NCI-H128 (cell line): ENCODE measurements around the gene HES7.
A peak's percentile ranks its signal among the peaks of the same experiment; 100 is the strongest.
"Not testable (repeated sequence)": the region's sequence is repeated elsewhere in the genome, so short reads cannot be mapped to it uniquely, and the experiment has no call there.

Experiments
- DNase-seq: peaks from one replicate; lab custom pipeline; 2025; ENCODE audit not compliant: unreplicated experiment; lab: John Stamatoyannopoulos, UW

Gene HES7

DNA sequence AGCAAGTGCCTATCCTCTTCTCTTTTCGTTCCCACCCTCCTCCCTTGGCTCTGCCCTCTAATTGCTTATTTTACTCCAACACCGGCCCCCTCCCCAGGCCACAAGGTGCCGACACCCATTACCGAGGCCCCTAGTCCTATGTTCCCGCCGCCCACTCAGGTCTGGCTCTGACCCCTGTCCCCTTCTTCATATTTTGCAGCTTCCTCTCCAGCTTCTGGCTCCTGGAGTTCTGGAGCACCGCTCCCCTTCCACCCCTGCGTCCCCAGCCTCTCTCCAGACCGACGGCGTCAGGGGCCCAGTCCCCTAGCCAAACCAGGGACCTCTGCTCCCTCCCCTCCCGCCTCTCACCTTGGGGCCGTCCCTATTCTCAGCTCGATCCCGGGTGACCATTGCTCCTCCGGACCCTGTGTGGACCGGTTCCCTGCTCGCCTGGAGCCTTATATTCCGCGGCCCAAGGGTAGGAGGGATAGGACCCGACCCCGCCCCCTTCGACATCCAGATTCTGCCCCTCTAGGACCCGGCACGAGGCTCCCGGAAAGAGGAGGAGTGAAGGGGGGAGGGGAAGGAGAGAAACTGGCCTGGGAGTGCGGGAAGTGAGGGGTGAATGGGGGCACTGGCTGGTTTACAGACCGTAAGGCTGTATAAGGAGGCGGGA, at the start of gene HES7:
Gene HES7 (minus strand): TSS at position 412 of the 655 bp plus-strand sequence. CDS start 22 bp downstream, at position 390.
- DNase-seq: no peak

- DNase-seq: peak; percentile 76
These were observed 49.4 kb upstream of the HES7 start for GRCh38 chr17:8173056-8173870.

DNA sequence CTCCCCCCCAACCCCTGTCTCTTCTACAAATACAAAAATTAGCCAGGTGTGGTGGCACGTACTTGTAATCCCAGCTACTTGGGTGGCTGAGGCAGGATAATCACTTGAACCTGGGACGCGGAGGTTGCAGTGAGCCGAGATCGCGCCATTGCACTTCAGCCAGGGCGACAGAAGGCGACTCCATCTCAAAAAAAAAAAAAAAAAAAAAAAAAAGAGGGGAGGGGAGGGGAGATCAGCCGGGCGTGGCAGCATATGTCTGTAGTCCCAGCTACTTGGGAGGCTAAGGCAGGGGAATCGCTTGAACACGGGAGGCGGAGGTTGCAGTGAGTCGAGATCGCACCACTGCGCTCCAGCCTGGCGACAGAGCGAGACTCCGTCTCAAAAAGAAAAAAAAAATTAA, 46.3 kb upstream of the HES7 start:
- not testable (repeated sequence) for DNase-seq

DNA sequence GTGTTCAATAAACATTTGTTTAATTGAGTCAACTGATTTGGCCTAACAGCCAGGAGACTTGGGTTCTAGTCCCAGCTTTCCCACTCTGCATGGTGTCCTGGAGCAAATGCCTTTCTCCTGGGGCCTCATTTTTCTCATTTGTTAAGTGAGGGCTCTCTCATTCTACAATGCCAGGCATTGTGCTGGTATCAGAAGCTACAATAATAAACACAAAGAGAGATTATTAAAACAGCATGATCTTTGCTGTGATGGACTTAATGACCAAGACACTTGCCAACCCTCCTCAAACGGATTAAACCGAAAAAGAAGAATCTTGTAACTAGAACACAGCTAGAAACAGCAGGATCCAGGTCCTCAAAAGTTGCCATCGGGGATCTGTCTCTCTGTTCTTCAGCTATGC, 43.6 kb upstream of the HES7 start:
- no peak for DNase-seq

GRCh38 chr17:8166731-8167130, 42.8 kb upstream of the HES7 start:
- DNase-seq: no peak

GRCh38 chr17:8164815-8165131, 40.9 kb upstream of the HES7 start:
- no peak for DNase-seq

DNA sequence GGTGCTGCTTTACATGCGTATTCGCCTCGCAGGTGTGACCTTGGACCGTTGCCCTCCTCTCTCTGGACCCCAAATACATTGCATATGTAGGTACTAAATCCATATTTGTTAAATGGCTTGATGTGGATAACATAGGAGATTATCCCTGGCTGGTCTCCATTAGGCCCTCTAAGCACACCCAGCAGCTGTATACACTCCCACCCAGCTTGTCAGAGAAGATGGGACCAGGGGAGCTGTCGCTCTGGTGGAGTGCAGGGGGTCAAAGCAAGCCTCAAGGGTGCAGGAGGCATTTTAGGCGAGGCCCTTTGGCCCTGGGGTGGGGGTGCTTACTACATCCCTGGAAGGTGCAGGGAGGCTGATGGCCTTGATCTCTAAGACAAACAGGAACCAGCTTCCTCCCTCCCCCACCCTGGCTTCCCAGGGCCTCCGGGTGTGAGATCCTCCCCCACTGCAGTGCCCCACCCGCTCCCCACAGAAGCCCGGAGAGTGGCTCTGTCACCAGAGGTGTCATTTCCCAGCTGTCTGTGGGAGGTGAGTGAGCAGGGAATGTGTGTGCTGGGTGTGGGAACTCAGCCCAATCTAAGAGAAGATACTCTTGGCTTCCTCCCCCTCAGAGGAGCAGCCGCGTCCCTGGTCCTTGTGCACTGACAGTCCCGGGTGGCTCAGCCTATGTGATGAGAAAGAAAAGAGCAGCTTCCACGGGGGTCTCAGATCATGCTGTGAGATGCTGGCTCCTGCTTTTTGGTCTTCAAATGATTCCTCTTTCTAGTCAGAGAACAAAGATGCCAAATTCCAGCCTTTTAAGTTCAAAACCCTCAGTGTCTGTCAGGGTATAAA, 40.3 kb upstream of the HES7 start:
- no peak for DNase-seq

GRCh38 chr17:8162997-8163977, 39.4 kb upstream of the HES7 start:
- DNase-seq: no peak

GRCh38 chr17:8162233-8162996, 38.5 kb upstream of the HES7 start, which contains the start of gene VAMP2:
VAMP2 (minus strand) TSS chr17:8162948; CDS start chr17:8162879, 69 bp downstream.
- no peak for DNase-seq

GRCh38 chr17:8161289-8162232, 37.7 kb upstream of the HES7 start:
- no peak for DNase-seq

DNA sequence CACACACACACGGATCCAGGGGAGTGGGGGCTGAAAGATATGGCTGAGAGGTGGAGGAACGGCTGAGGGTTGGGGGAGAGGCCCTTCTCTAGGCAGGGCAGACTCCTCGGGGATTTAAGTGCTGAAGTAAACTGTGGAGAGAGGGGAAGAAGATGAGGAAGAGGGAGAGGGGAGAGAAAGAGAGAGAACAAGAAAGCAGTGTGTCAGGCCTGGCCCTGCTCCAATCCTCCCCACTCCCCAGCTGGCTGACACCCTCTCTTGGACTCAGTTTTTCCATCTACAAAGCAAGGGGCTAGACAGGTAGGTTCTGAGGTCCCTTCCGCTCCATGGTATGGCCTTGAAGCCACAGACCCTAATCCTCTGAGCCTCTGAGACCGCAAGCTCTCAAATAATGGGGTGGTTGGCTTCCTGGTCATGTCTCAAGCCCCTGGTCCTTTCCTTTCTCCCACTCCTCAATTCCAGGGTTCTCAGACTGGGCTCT, 36.9 kb upstream of the HES7 start:
- DNase-seq: no peak

GRCh38 chr17:8160224-8160577, 36.3 kb upstream of the HES7 start:
- no peak for DNase-seq

- no peak for DNase-seq
These were observed 35.7 kb upstream of the HES7 start for GRCh38 chr17:8159459-8160223.

- DNase-seq: no peak
These were observed 35.1 kb upstream of the HES7 start for GRCh38 chr17:8159032-8159400.

DNA sequence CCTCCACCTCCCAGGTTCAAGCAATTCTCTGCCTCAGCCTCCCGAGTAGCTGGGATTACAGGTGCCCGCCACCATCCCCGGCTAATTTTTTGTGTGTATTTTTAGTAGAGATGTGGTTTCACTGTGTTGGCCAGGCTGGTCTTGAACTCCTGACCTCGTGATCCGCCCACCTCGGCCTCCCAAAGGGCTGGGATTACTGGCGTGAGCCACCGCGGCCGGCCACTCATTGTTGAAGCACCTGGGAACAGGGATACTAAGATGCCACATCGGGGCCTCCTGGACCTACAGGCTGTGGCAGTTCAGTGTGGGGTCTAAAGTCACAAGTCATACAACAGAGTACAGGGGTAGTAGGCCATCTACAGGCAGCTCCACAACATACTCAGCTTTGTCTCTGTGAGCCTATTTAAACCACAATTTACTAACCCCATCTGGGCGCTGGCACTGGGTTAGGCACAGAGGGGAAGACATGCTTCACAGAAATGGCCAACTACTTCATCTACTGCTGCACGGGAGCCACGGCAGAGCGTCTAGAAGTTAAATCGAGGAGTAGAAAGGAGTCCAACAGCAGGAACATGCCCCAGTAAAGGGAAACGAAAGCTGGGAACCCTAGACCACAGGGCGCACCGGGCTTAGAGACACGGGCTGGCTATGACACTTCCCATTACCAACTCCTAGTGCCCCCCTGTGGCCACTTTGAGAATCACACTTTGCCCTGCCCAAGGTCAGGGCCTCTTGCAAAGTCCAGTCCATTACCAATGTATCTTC, 34.5 kb upstream of the HES7 start:
- peak; percentile 37 for DNase-seq

DNA sequence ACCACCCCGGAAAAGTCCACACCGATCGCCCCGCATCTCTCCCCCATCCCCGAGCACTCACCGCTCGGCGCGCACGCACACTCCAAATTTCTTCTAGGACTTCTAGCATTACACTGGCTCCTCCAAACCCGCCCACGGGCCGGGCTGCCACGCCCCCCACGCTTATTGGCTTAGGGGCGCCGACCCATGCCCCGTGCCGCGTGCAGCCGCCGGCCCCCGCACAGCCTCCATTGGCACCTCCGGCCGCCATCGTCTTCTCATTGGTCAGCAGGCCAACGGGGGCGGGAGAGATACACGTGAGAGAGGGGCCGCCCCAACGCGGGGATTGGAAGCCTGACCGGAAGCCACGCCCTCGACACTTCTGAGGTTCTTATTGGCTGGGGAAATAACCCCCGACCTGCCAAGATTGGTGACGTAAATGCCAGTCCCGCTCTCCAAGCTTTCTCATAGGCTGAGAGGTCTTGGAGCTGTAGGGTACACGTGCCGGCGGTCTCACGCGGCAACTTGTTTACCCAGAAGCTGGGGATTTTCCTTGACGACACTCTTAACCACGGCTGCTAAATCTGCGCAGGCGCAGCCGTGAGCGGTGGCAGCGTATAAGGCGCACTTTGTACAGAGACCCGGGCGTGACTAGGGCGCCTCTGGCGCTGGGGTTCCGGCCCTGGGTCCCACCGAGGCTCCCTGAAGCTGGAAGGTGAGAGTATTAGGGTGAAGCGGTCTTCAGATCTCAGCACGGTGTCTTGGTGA, 32.5 kb upstream of the HES7 start:
- DNase-seq: peak; percentile 98

DNA sequence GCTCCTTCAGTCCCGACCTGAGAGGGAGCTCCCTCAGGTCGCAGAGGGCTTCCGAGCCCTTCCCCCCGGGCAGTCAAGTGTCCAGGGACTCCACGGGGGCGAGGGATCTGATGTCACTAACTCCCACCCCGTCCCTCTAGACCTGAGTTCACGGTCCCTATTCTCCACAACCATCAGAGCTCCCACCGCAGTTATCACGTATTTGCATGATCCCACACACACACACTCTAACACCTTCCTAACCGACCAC, 32.0 kb upstream of the HES7 start:
- DNase-seq: no peak
